GM21360 (cell line): Measurements from ENCODE around the gene GALNT11.
"Not testable (repeated sequence)": the region's sequence is repeated elsewhere in the genome, so short reads cannot be mapped to it uniquely, and the experiment has no call there.

Experiments
- ATAC-seq: cut with Tn5 transposase; IDR thresholded peaks from one replicate; pipeline ENCODE4 v1.9.1; 2021; ENCODE audit warnings: mild to moderate bottlenecking, moderate library complexity; ENCODE audit not compliant: unreplicated experiment

Gene GALNT11

DNA sequence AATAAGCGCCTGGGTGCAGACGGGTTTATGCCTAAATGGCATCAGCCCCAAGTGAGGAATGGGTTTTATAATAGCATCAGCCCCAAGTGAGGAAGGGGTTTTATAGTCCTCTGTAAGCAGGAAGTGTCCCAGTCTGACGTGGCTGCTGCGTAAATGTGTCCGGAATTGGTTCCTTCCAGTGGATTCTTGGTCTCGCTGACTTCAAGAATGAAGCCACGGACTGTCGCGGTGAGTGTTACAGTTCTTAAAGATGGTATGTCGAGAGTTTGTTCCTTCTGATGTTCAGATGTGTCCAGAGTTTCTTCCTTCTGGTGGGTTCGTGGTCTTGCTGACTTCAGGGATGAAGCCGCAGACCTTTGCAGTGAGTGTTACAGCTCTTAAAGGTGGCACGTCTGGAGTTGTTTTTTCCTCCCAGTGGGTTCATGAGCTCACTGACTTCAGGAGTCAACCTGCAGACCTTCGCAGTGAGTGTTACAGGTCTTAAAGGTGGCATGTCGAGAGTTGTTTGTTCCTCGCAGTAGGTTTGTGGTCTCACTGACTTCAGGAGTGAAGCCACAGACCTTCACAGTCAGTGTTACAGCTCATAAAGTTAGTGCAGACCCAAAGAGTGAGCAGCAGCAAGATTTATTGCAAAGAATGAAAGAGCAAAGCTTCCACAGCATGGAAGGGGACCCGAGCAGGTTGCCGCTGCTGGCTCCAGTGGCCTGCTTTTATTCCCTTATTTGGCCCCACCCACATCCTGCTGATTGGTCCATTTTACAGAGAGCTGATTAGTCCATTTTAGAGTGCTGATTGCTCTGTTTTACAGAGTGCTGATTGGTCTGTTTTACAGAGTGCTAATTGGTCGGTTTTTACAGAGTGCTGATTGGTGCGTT lies 2.3 kb downstream of the GALNT11 start:
- not testable (repeated sequence) for ATAC-seq

DNA sequence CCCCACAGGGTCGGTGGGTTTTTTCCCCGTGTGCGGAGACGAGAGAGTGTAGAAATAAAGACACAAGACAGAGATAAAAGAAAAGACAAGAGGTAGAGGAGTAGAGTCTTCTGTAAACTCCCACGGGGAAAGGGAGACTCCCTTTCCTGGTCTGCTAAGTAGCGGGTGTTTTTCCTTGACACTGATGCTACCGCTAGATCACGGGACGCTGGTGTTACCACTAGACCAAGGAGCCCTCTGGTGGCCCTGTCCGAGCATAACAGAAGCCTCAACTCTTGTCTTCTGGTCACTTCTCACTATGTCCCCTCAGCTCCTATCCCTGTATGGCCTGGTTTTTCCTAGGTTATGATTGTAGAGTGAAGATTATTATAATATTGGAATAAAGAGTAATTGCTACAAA lies 4.6 kb downstream of the GALNT11 start:
- ATAC-seq, result not testable (repeated sequence)

DNA sequence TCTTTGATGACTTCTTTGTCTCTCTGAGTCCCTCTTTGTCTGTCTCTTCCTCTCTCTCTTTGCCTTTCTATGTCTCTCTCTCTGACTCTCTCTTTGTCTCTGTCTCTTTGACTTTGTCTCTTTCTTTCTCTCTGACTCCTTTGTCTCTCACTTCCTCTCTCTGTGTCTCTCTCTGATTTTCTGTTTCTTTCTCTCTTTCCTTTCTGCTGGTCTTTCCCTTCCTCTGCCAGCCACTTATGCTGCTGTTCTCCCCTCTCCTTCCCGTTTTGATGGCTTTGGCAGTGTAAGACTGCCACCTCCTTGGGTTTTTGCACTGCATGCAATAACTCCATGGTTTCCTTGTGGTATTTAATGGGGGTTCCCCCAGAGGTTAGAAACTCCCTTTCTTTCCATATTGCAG lies 5.2 kb downstream of the GALNT11 start:
- ATAC-seq, result not testable (repeated sequence)

DNA sequence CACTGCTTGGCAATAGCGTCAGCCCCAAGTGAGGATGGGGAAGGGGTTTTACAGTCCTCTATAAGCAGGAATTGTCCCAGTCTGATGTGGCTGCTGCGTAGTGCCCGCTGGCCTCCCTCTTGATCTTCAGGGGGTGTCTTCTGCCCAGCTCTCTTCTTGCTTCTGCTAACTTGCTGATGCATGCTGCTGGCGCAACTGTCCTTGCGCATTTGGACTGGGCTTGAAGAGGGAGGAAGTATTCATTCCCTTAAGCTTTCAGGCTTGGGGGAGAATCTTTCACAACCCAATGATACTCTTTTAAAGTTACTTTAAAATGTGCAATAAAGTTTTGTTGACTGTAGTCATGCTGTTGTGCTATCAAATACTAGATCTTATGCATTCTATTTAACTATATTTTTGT lies 10.3 kb downstream of the GALNT11 start:
- ATAC-seq, result no peak

DNA sequence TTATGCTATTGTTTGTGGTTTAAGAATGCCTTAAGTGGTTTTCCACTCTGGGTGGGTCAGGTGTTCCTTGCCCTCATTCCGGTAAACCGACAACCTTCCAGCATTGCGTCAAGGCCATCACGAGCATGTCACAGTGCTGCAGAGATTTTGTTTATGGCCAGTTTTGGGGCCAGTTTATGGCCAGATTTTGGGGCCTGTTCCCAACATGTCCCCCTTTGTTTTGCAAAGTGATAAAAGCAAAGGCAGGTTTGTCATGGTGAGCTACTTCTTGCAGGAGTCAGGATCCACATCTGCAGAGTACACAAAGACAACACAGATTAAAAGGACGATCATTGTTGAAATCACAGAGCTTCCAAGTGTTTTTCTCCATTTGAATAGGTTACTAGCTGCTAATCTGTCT lies 12.9 kb downstream of the GALNT11 start:
- ATAC-seq, result not testable (repeated sequence)

DNA sequence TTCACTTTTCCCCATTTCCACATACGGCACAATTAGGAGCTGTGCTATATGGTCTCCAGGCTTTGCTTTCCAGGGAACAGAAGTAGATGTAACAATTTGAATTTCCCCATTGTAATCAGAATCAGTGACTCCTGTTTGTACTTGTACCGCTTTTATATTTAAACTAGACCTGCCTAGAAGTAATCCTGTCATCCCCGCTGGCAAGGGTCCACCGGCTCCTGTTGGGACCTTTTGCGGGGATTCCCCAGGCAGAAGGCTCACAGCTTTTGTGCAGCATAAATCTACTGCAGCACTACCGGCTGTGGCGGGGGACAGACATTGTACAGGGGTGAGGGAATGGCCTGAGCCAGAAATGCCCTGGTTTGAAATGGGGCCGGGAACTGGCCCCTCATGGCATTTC lies 17.6 kb downstream of the GALNT11 start:
- ATAC-seq, result not testable (repeated sequence)

DNA sequence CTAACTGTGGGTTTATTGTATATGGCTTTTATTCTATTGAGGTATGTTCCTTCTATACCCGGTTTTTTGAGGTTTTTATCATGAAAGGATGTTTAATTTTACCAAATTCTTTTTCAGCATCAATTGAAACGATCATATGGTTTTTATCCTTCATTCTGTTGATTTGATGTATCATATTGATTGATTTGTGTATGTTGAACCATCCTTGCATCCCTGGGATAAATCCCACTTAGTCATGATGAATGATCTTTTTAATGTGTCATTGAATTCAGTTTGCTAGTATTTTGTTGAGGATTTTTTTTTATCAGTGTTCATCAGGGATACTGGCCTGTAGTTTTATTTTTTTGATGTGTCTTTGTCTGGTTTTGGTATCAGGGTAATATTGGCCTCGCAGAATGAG lies 19.4 kb downstream of the GALNT11 start:
- ATAC-seq, result not testable (repeated sequence)

DNA sequence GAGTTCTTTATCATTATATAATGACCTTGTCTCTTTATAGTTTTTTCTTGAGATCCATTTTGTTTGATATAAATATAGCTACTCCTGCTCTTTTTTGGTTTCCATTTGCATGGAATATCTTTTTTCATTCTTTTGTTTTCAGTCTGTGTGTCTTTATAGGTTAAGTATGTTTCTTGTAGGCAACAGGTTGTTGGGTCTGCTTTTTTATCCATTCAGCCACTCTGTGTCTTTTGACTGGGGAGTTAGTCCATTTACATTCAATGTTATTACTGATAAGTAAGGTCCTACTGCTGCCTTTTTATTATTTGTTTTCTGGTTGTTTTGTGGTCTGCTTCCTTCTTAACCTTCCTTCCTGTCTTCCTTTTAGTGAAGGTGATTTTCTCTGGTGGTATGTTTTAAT lies 21.1 kb downstream of the GALNT11 start:
- ATAC-seq, result no peak

DNA sequence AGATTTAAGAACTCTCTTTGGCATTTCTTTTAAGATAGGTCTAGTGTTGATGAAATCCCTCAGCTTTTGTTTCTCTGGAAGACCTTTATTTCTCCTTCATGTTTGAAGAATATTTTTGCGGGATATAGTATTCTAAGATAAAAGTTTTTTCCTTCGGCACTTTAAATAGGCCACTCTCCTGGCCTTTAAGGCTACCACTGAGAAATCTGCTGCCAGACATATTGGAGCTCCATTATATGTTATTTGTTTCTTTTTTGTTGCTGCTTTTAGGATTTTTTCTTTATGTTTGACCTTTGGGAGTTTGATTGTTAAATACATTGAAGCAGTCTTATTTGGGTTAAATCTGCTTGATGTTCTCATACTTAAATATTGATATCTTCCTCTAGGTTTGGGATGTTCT lies 22.6 kb downstream of the GALNT11 start:
- no peak for ATAC-seq

DNA sequence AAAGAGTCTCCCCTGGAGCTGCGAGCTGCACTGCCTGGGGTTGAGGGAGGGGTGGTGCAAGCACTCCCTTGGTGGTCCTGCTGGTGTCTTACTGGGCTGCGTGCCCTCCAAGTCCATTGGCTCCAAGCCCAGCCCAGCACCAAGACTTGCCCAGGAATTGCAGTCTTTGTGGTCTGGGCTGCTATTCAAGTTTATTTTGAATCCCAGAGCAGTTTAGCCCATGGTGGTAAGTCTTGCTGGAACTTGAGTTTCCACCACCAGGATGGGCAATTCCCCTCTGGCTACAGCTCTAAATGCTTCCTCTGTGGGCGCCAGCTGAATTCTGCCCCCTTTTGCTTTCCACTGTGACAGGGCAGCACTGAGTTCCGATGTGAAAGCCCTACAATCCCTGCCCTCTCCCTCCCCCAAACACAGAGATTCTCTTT lies 25.1 kb downstream of the GALNT11 start:
- no peak for ATAC-seq

DNA sequence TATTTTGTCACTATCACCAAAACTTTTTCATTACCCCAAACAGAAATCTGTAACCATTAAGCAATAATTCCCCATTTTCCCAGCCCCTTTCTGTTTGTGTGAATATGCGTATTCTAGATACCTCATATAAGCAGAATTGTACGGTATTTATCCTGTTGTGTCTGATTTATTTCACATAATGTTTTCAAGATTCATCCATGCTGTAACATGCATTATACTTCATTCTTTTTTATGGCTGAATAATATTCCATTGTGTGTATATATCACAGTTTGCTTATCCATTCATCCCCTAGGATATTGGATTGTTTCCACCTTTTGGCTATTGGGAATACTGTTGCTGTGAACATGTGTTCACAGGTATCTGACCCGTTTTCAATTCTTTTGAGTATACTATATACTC lies 26.5 kb downstream of the GALNT11 start:
- ATAC-seq, result no peak

DNA sequence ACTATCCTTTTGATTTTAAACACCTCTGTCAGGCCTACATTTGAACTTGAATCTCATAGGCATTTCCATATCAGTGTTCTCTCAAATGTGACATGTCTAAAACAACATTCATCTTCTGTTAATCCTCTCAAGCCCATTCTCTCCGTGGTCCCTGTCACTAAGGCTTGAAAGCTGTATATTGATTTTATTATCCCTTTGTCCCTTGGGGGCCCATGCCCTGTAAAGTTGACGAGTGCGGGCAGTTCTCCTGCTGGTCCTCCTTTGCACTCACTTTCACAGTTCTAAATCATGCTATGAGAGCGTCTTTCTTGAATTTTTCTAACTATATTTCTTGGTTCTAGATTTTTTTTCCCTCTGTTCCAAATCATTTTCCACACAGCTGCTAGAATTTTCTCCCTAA lies 27.3 kb downstream of the GALNT11 start:
- ATAC-seq, result no peak

DNA sequence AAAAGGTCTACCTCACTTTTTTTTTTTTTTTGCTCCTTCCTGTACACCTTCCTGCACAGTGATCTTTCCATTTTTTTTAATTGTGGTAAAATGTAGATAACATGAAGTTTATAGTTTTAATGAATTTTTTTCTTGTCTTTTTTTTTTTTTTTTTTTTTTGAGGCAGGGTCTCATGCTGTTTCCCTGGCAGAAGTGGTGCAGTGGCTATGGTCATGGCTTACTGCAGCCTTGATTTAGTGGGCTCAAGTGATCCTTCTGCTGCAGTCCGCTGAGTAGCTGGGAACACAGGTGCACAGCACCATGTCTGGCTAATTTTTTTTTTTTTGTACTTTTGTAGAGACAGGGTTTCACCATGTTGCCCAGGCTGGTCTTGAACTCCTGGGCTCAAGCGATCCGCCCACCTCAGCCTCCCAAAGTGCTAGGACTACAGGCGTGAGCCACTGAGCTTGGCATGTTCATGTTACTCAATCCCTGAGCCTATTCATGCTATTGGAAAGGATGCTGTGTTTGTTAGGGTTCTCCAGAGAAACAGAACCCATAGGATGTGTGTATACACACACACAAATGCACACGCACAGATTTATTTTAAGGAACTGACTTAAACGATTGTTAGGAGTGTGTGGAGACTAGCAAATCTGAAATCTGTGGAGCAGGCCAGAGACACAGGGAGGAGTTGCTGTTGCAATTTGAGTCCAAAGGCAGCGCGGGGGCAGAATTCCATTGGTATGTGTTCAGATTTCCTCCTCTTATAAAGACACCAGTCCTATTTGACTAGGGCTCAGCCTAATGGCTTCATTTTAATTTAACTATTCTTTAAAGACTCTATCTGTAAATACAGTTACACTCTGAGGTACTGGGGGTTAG lies 29.1 kb downstream of the GALNT11 start:
- ATAC-seq, result no peak

DNA sequence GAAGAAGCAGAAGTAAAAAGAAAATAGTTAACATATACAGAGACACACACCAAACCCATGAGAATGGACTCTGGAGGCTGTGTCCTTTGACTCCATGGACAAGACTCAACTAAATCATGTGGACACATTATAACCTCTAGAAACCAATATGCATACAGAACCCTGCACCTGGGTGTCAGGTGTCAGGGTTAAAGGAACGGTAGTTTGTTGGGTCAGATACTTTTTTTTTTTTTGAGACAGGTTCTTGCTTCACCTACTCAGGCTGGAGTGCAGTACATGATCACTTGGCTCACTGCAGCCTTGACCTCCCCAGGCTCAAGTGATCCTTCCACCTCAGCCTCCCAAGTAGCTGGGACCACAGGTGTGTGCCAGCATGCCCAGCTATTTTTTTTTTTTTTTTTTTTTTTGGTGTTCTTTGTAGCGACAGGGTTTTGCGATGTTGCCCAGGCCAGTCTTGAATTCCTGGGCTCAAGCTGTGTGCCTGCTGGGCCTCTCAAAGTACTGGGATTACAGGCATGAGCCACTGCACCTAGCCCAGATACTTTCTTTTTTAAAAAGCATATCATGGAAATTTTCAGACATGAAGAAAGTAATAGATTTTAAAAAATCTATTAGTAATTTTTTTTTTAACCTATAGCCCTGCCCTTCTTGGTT lies 31.3 kb downstream of the GALNT11 start:
- ATAC-seq, result no peak

DNA sequence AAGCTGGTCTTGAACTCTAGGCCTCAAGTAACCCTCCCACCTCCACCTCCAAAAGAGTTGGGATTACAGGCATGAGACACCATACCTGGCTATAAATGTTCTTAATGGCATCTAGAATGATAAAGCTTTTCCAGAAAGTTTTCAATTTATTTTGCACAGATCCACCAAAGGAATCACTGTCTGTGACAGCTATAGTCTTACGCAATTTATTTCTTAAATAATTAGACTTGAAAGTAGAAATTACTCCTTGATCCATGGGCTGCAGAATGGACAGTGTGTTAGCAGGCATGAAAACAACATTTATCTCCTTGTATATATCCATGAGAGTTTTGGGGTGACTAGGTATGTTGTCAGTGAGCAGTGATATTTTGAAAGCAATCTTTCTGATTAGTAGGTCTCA lies 33.8 kb downstream of the GALNT11 start:
- no peak for ATAC-seq

DNA sequence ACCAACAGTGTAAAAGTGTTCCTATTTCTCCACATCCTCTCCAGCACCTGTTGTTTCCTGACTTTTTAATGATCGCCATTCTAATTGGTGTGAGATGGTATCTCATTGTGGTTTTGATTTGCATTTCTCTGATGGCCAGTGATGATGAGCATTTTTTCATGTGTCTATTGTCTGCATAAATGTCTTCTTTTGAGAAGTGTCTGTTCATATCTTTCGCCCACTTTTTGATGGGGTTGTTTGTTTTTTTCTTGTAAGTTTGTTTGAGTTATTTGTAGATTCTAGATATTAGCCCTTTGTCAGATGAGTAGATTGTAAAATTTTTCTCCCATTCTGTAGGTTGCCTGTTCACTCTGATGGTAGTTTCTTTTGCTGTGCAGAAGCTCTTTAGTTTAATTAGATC lies 35.6 kb downstream of the GALNT11 start:
- ATAC-seq, result not testable (repeated sequence)

DNA sequence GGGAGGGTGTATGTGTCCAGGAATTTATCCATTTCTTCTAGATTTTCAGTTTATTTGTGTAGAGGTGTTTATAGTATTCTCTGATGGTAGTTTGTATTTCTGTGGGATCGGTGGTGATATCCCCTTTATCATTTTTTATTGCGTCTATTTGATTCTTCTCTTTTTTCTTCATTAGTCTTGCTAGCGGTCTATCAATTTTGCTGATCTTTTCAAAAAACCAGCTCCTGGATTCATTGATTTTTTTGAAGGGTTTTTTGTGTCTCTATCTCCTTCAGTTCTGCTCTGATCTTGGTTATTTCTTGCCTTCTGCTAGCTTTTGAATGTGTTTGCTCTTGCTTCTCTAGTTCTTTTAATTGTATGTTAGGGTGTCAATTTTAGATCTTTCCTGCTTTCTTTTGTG lies 37.7 kb downstream of the GALNT11 start:
- ATAC-seq, result not testable (repeated sequence)

DNA sequence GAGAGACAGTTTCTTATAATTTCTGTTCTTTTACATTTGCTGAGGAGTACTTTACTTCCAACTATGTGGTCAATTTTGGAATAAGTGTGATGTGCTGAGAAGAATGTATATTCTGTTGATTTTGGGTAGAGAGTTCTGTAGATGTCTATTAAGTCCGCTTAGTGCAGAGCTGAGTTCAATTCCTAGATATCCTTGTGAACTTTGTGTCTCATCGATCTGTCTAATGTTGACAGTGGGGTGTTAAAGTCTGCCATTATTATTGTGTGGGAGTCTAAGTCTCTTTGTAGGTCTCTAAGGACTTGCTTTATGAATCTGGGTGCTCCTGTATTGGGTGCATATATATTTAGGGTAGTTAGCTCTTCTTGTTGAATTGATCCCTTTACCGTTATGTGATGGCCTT lies 38.3 kb downstream of the GALNT11 start:
- ATAC-seq, result not testable (repeated sequence)

DNA sequence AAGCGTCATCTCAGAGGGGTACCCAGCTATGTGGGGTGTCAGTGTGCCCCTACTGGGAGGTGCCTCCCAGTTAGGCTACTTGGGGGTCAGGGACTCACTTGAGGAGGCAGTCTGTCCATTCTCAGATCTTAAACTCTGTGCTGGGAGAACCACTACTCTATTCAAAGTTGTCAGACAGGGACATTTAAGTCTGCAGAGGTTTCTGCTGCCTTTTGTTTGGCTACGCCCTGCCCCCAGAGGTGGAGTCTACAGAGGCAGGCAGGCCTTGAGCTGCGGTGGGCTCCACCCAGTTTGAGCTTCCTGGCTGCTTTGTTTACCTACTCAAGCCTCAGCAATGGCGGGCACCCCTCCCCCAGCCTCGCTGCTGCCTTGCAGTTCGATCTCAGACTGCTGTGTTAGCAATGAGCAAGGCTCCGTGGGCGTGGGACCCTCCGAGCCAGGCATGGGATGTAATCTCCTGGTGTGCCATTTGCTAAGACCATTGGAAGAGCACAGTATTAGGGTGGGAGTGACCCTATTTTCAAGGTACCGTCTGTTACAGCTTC lies 40.4 kb downstream of the GALNT11 start:
- not testable (repeated sequence) for ATAC-seq

DNA sequence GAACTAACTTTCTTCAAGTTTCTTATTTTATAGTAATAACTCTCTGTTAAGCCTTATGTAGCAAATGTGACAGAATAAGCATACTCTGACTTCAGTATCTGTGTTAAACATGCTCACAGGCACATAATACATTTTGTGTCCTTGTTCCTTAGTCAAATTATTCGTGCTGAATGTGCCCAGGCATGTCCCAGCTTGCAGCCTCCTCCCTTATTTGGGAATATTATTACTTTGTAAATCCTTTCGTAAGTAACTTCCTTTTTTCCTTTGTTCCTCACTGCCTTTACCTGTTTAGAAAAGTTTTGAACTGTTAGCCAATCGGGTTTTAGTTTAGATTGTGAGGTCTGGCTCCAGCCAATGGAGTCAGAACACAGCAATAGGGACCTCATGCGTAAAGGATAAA lies 46.9 kb downstream of the GALNT11 start:
- no peak for ATAC-seq

DNA sequence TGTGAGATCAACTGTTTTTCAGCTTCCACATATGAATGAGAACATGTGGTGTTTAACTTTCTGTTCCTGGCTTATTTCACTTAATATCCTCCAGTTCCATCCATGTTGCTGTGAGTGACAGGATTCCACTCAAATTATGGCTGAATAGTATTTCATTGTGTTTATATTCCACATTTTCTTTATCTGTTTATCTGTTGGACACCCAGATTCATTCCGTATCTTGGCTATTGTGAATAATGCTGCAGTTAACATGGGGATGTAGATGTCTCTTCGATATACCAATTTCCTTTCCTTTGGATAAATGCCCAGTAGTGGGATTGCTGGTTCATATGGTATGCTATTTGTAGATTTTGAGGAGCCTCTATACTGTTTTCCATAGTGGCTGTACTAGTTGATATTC lies 47.9 kb downstream of the GALNT11 start:
- ATAC-seq, result no peak
